GM21447 (cell line): ENCODE measurements around the gene ABCA4.
"Not testable (repeated sequence)": the region's sequence is repeated elsewhere in the genome, so short reads cannot be mapped to it uniquely, and the experiment has no call there.

Experiments used
- ATAC-seq: cut with Tn5 transposase; IDR thresholded peaks from one replicate; pipeline ENCODE4 v1.9.1; 2021; ENCODE audit not compliant: unreplicated experiment

ABCA4 gene

DNA sequence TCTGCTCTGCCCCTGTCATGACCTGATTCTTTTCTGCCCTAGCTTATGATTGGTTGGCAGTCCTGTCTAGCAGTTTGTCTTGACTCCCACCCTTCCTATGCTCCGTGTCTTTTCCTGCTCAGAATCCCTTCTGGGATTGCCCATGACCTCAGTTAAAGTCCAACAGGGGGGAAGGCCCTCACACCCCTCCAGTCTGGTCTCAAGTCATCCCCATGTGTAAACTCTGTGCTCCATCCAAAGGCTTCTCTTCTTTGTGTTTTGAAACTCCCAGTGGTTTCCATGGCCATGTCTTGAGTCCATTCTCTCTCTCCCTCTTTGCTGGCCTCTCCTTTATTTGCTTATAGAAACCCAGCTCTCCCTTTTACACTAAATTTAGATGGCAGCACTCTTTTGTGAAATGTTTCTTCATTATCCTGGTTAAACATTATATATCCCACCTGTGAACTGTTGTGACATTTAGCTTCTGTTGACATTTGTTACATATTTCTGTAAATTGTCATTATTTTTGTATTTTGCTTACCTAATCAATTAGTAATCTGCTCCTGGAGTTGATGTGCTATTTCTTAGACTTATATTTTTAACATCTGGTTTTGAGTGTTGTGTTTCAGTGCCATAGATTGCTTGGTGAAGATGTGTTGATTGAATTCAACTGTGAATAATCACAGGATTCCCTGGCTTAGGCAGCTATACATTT, 162.8 kb downstream of the ABCA4 start:
- ATAC-seq = no peak

- no peak for ATAC-seq
Measured at GRCh38 chr1:93955765-93956164, 165.2 kb downstream of the ABCA4 start.

DNA sequence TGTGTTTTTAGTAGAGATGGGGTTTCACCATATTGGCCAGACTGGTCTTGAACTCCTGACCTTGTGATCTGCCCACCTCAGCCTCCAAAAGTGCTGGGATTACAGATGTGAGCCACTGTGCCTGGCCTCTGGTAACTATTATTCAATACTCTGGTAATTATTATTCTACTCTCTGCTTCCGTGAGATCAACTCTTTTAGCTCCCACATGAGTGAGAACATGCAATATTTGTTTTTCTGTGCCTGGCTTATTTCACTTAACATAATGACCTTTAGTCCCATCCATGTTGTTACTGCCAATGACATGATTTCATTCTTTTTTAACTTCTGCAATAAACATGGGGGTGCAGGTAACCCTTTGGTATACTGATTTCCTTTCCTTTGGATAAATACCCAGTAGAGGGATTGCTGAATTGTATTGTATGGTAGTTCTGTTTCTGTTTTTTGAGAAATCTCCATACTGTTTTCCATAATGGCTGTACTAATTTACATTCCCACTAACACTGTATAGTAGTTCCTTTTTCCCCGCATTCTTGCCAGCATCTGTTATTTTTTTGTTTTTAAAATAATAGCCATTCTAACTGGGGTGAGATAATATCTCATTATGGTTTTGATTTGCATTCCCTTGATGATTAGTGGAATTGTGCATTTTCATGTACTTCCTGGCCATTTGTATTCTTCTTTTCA, 173.8 kb downstream of the ABCA4 start:
- not testable (repeated sequence) for ATAC-seq
